Thyroid gland (tissue), 4 donors: Measurements from ENCODE around the gene PIM3.

Source experiments
- POLR2A ChIP-seq, 2 donors: fragments of 450-650 bp; IDR thresholded peaks; one replicate each; pipeline ENCODE4 v1.6.1; 2017; ENCODE audit warnings: antibody characterized with exemption in 2 of 2, mild to moderate bottlenecking in 2 of 2, moderate library complexity in 1 of 2
- TF ChIP-seq, protein P1 (sequence below), 6 experiments: fragments of 200-600 bp in 3 of 6; fragments of 450-650 bp in 3 of 6; sonication (generic) in 3 of 6; IDR thresholded peaks; one replicate each; pipeline ENCODE4 v1.5.1; 2016 to 2019; ENCODE audit warnings: antibody characterized with exemption in 6 of 6, mild to moderate bottlenecking in 2 of 6, inconsistent platforms in 1 of 6, moderate library complexity in 1 of 6

- TF ChIP-seq, protein P1, sequence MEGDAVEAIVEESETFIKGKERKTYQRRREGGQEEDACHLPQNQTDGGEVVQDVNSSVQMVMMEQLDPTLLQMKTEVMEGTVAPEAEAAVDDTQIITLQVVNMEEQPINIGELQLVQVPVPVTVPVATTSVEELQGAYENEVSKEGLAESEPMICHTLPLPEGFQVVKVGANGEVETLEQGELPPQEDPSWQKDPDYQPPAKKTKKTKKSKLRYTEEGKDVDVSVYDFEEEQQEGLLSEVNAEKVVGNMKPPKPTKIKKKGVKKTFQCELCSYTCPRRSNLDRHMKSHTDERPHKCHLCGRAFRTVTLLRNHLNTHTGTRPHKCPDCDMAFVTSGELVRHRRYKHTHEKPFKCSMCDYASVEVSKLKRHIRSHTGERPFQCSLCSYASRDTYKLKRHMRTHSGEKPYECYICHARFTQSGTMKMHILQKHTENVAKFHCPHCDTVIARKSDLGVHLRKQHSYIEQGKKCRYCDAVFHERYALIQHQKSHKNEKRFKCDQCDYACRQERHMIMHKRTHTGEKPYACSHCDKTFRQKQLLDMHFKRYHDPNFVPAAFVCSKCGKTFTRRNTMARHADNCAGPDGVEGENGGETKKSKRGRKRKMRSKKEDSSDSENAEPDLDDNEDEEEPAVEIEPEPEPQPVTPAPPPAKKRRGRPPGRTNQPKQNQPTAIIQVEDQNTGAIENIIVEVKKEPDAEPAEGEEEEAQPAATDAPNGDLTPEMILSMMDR (IDR thresholded peaks at IDR 0.05) = no peak
- no peak for TF ChIP-seq POLR2A (IDR thresholded peaks at IDR 0.05)
Measured at GRCh38 chr22:49995041-49995360, 34.4 kb downstream of the PIM3 start.
